GM12864 (cell line): ENCODE measurements around the gene LOXL1.
"Not testable (repeated sequence)": the region's sequence is repeated elsewhere in the genome, so short reads cannot be mapped to it uniquely, and the experiment has no call there.

Experiments
- DNase-seq: peaks from one replicate; pipeline ENCODE4 v3.0.0-alpha.2; 2011; ENCODE audit warnings: low read depth
- H3K4me3 ChIP-seq: 2 replicates; pipeline ENCODE4 v1.5.1; 2011; ENCODE audit warnings: mild to moderate bottlenecking, low read depth, low read length, control low read depth
- CTCF ChIP-seq: IDR thresholded peaks from 2 replicates; pipeline ENCODE4 v1.5.1; 2011; ENCODE audit warnings: low read depth, mild to moderate bottlenecking, moderate library complexity, low read length, control low read depth, inconsistent platforms; ENCODE audit errors: missing control alignments

The LOXL1 gene

GRCh38 chr15:73959801-73960200 is 33.5 kb downstream of the LOXL1 start:
- no peak for DNase-seq
- no peak for TF ChIP-seq CTCF
- no peak overlapping the region for H3K4me3 ChIP-seq

- H3K4me3 ChIP-seq, DNase-seq: not testable (repeated sequence)
Measured at GRCh38 chr15:73960472-73961070, 34.3 kb downstream of the LOXL1 start.

- TF ChIP-seq CTCF: no peak
- no peak for DNase-seq
- no peak overlapping the region for H3K4me3 ChIP-seq
Measured at GRCh38 chr15:73962433-73962832, 36.2 kb downstream of the LOXL1 start.

GRCh38 chr15:73964736-73965093 is 38.5 kb downstream of the LOXL1 start:
- TF ChIP-seq CTCF: peak; percentile 98
- peak overlapping the region; percentile 35 for H3K4me3 ChIP-seq
- peak; percentile 48 for DNase-seq

GRCh38 chr15:73965094-73965757 is 39.0 kb downstream of the LOXL1 start:
- no peak for TF ChIP-seq CTCF
- DNase-seq: no peak

GRCh38 chr15:73965758-73966113 is 39.5 kb downstream of the LOXL1 start:
- DNase-seq: peak; percentile 54
- no peak for TF ChIP-seq CTCF
- H3K4me3 ChIP-seq: no peak overlapping the region; the same call in 1 of the 2 replicates

More at GRCh38 chr15:73965094-73965757, 39.0 kb downstream of the LOXL1 start:
- peak overlapping the region; percentile 35 for H3K4me3 ChIP-seq

- no peak for TF ChIP-seq CTCF
- DNase-seq: no peak
- no peak overlapping the region for H3K4me3 ChIP-seq
Measured at GRCh38 chr15:73968461-73968860, 42.2 kb downstream of the LOXL1 start.
